ENCODE data around the gene DNAH10.

DNA sequence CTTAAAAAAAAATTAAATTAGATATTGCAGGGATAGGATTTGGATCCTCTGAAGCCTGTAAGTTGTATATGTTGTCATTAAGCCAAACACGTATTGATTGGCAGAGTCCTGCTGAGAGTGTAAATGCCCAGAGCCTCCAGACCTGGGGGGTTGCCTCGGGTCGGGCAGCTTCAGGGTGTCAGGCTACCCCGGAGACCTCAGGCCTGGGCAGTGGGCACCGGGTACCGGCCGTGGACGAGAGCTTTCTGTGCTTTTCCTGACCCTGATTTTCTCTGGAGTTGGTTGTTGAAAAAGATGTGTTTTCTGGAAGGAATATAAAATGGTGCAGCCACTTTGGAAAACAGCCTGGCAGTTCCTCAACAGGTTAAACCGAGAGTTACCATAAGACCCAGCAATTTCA lies 96.1 kb downstream of the DNAH10 start:
- no peak for TF ChIP-seq POLR2A (IDR thresholded peaks at IDR 0.05)
- TF ChIP-seq, protein P1, sequence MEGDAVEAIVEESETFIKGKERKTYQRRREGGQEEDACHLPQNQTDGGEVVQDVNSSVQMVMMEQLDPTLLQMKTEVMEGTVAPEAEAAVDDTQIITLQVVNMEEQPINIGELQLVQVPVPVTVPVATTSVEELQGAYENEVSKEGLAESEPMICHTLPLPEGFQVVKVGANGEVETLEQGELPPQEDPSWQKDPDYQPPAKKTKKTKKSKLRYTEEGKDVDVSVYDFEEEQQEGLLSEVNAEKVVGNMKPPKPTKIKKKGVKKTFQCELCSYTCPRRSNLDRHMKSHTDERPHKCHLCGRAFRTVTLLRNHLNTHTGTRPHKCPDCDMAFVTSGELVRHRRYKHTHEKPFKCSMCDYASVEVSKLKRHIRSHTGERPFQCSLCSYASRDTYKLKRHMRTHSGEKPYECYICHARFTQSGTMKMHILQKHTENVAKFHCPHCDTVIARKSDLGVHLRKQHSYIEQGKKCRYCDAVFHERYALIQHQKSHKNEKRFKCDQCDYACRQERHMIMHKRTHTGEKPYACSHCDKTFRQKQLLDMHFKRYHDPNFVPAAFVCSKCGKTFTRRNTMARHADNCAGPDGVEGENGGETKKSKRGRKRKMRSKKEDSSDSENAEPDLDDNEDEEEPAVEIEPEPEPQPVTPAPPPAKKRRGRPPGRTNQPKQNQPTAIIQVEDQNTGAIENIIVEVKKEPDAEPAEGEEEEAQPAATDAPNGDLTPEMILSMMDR (IDR thresholded peaks at IDR 0.05): no peak
